GM12892 (cell line): ENCODE results near the gene SLFN13.

ENCODE experiments used
- POLR2A ChIP-seq: IDR thresholded peaks from 2 replicates; pipeline ENCODE4 v1.6.1; 2011; ENCODE audit warnings: low read depth, low read length, control low read depth
- TAF1 ChIP-seq: IDR thresholded peaks from 2 replicates; pipeline ENCODE4 v1.6.1; 2011; ENCODE audit warnings: low read depth, mild to moderate bottlenecking, control low read depth, low read length, borderline replicate concordance

DNA sequence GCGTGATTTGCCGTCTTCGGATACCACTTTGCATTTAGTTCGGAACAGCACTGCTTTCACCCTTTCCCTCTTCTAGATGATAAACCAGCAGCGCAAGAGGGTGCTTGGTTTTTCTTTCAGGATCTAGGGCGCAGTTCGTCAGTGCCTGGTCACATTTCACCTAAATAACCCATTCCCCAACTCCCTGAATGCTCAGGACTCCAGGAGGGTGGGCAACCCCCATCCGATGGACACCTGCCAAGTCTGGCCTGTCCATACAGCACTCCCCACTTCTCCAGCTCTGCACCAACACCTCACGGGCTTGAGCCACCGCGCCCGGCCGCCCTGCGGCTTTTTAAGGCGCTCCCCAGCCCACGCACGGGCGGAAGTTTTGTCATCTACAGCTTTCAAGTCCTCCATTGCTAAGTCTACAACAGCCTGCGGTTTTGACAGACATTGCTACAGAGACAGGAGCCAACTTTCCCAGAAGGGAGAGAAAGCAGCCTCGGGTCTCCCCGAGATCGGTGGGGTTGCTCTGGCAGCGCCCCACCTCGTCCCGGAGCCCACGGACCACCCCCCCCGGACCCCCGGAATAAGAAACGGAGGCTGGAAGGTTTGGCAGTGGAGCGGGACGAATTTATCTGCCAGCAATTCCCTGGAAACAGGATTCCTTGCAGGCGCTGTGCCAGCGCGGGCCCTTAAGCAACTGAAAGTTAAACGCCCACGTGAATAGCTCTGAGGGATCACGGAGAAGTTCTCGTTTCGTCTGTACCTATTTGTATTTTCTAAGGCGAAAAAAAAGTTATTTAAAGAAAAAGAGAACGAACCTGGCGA is 38.6 kb upstream of the SLFN13 start:
- no peak for TF ChIP-seq POLR2A
- no peak for TF ChIP-seq TAF1
